GM23248 (cell line): ENCODE data around the gene BTNL9. TPM values are rescaled to one million over a fixed set of nuclear protein-coding genes. Genes with fewer than 3 reads are reported as not detected.

Experiments
- DNase-seq: peaks from one replicate; pipeline ENCODE4 v3.0.0-alpha.2; 2015
- H2AFZ ChIP-seq: fragments of 200-600 bp; sonication (generic); 2 replicates; pipeline ENCODE4 v1.6.1; 2016; ENCODE audit warnings: antibody characterized with exemption
- H3F3A ChIP-seq: fragments of 200-600 bp; sonication (generic); 2 replicates; pipeline ENCODE4 v1.6.1; 2016; ENCODE audit warnings: mild to moderate bottlenecking, antibody characterized with exemption, mixed run types; ENCODE audit not compliant: insufficient read depth
- H3K27ac ChIP-seq: fragments of 200-600 bp; sonication (generic); 2 replicates; pipeline ENCODE4 v1.5.1; 2016; ENCODE audit warnings: mild to moderate bottlenecking
- H3K27me3 ChIP-seq: fragments of 200-600 bp; sonication (generic); replicated peaks from 2 replicates; pipeline ENCODE4 v1.6.1; 2016; ENCODE audit warnings: mild to moderate bottlenecking; ENCODE audit not compliant: insufficient read depth
- H3K36me3 ChIP-seq: fragments of 200-600 bp; sonication (generic); 2 replicates; pipeline ENCODE4 v1.6.1; 2016; ENCODE audit warnings: low read depth, mild to moderate bottlenecking
- H3K4me1 ChIP-seq: fragments of 200-600 bp; sonication (generic); 2 replicates; pipeline ENCODE4 v1.6.1; 2016; ENCODE audit warnings: mild to moderate bottlenecking; ENCODE audit not compliant: insufficient read depth
- H3K4me2 ChIP-seq: fragments of 200-600 bp; sonication (generic); one replicate; pipeline ENCODE4 v1.6.1; 2016; ENCODE audit warnings: mild to moderate bottlenecking; ENCODE audit not compliant: unreplicated experiment
- H3K4me3 ChIP-seq: fragments of 200-600 bp; sonication (generic); 2 replicates; pipeline ENCODE4 v1.5.1; 2016; ENCODE audit warnings: mild to moderate bottlenecking
- H3K79me2 ChIP-seq: fragments of 200-600 bp; sonication (generic); 2 replicates; pipeline ENCODE4 v1.6.1; 2016; ENCODE audit warnings: mild to moderate bottlenecking; ENCODE audit not compliant: insufficient read depth
- H3K9ac ChIP-seq: fragments of 200-600 bp; sonication (generic); 2 replicates; pipeline ENCODE4 v1.6.1; 2016; ENCODE audit warnings: mild to moderate bottlenecking
- H3K9me2 ChIP-seq: fragments of 200-600 bp; sonication (generic); 2 replicates; pipeline ENCODE4 v1.6.1; 2016; ENCODE audit warnings: mixed run types, mild to moderate bottlenecking, moderate library complexity; ENCODE audit not compliant: insufficient read depth
- H3K9me3 ChIP-seq: fragments of 200-600 bp; sonication (generic); one replicate; pipeline ENCODE4 v1.6.1; 2017; ENCODE audit warnings: low read depth
- H4K20me1 ChIP-seq: fragments of 200-600 bp; sonication (generic); 2 replicates; pipeline ENCODE4 v1.6.0; 2016; ENCODE audit not compliant: insufficient read depth
- EZH2 ChIP-seq: fragments of 200-600 bp; sonication (generic); IDR thresholded peaks from 2 replicates; pipeline ENCODE4 v1.6.1; 2018; ENCODE audit warnings: antibody characterized with exemption, mild to moderate bottlenecking; ENCODE audit not compliant: insufficient read depth, poor library complexity, severe bottlenecking
- EZH2phosphoT487 ChIP-seq: fragments of 200-600 bp; sonication (generic); IDR thresholded peaks from 2 replicates; pipeline ENCODE4 v1.6.1; 2018; ENCODE audit warnings: antibody characterized with exemption, moderate library complexity, mild to moderate bottlenecking, low read depth; ENCODE audit not compliant: insufficient read depth
- WGBS, 2 experiments: methylation state at CpG; one replicate each; pipeline ENCODE4 v1.1.6; 2015 to 2017; ENCODE audit warnings: low lambda C conversion rate in 2 of 2, low coverage in 1 of 2; ENCODE audit errors: missing lambda C conversion rate in 2 of 2; 5-methylcytosine and 5-hydroxymethylcytosine counted together
- in situ Hi-C: fragments of 300-500 bp; cut with MboI; formaldehyde crosslinking; loops from 2 replicates; pipeline ENCODE4 v1.15.0; 2020
- polyA plus RNA-seq: library from polyadenylated mRNA; unstranded; fragments of >200 nt; fragmentation: Nextera tagmentation; extraction: Ambion mirVana; gene quantifications from 2 replicates; pipeline ENCODE4 v1.2.1, GENCODE V29; 2016
- total RNA-seq: library from RNA; depleted of rRNA; stranded (reverse); fragments of >200 nt; shearing (Covaris generic); gene quantifications from 2 replicates; pipeline ENCODE4 v1.2.3, GENCODE V29; 2014

Gene BTNL9
- total and polyA plus RNA-seq, 2 experiments from 2014 or later, result not detected

DNA sequence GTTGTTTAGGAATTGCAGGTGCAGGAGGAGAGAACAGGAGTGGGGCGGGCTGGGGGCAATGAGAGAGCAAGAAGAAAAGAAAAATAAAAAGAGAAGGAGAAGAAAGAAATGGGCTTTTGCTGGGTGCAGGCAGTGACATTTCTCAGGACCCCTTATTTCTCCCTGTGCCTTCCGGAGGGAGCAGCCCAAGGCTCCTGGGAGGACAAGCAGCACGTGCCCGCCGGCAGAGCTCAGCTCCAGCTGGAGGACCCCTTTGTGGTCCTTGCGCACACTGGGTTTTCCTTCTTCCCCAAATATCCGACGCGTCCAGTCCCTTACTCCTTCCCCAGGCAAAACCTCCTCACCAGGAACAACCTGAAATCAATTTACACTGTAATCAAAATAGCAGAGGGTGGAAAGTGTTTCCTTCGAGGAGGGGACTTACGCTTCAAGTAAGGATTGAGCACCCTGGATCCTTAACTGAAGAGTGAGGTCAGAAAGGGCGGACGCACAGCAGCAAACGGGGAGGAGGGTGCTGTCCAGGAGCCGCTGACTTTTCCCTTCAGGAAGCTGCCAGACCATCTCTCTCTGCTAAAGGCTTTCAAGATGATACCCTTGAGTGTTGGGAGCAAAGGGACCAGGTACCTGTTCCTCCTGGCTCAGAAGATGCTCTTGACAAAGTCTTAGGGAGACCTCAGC is 2.1 kb downstream of the BTNL9 start:
- in situ Hi-C loops, result loop anchor here (25.0 kb wide), 3 partner anchors 105 to 905 kb away; no protein-coding TSS in a partner anchor
- Histone ChIP-seq H3K79me2 (no peaks in the 10 kb centered on the region), H3K27ac (no peak overlapping the region), H3K4me1 (no peaks in the 10 kb centered on the region), H4K20me1 (no peaks in the 10 kb centered on the region), H2AFZ (no peak overlapping the region), H3K27me3 (peaks cover 28% of the 10 kb centered on the region), H3K9ac (no peak overlapping the region), H3K4me3 (no peak overlapping the region), H3K36me3 (no peaks in the 10 kb centered on the region), H3K9me3 (no peaks in the 10 kb centered on the region), H3K9me2 (no peaks in the 10 kb centered on the region), H3F3A (no peaks in the 10 kb centered on the region), H3K4me2 (no peak overlapping the region)
- TF ChIP-seq EZH2 (no peak), EZH2phosphoT487 (no peak)
- no peak for DNase-seq
- WGBS, 2 experiments, result 20 to 21% methylated on average over 15 of the region's 15 CpGs

DNA sequence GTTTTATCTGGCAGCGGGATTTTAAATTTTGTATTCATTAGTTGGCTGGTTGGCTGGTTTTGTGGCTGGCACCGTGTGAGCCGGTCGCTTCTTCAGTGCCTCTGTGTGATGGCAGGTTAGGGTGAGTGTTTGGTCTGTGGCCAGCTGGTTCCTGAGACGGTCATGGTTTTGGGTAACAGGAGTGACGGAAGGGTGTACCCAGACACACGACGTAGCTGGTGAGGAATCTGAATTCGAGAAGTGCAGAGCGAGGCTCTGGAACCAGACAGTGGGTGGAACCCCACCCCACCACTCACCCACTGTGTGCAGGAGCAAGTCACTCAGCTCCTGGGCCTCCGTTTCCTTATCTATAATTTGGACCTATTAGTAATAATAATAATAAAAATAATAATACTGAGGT is 2.7 kb downstream of the BTNL9 start:
- no peaks in the 10 kb centered on the region for H3K9me3 ChIP-seq
- no peaks in the 10 kb centered on the region for H4K20me1 ChIP-seq
- WGBS, 2 experiments, result 43 to 46% methylated on average over 11 of the region's 11 CpGs
- no peak overlapping the region for H2AFZ ChIP-seq
- no peaks in the 10 kb centered on the region for H3K36me3 ChIP-seq
- in situ Hi-C loops, result loop anchor here (25.0 kb wide), 3 partner anchors 105 to 905 kb away; no protein-coding TSS in a partner anchor
- no peaks in the 10 kb centered on the region for H3K79me2 ChIP-seq
- no peak overlapping the region for H3K27ac ChIP-seq
- peaks cover 28% of the 10 kb centered on the region for H3K27me3 ChIP-seq
- H3F3A ChIP-seq, result no peaks in the 10 kb centered on the region
- no peak for TF ChIP-seq EZH2phosphoT487
- no peak for TF ChIP-seq EZH2
- no peak for DNase-seq
- H3K9ac ChIP-seq, result no peak overlapping the region
- no peaks in the 10 kb centered on the region for H3K4me1 ChIP-seq
- H3K4me2 ChIP-seq, result no peak overlapping the region
- H3K4me3 ChIP-seq, result no peak overlapping the region
- H3K9me2 ChIP-seq, result no peaks in the 10 kb centered on the region

DNA sequence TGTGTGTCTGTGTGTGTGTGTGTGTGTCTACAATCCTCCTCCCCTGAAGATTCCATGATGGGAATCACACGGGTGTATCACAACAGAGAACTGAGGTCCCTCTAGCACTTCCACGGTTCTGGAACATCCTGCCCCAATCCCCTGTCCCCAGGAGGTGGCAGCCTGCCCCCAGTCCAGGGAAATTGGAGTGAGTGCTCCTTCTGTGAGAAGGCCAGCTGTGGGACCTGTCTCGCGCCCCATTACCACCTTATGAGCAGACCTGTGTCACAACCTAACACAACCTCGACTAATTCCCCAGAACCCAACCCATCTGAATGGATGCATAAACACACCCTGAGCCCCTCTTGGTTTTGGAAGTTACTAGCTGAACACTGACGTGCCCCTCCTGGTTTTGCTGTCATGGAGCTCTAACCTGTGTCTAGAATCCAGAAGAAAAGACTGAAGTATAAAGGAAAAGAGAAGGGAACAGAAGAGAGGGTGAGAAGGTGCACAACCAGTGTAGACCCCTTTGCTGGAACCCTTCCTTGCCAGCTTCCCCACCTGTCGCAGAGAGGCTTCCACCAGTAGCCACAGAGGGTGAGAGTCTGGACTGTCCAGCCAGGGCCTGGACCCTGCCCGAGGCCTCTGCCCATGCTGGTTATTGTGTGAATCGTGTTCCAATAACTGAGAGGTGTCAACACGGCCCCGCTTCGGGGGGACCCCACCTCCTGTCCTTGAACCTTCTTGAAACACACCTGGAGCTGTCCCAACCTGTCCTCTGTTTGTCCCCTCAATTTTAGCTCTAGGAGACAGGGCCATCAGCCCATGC is 3.4 kb downstream of the BTNL9 start:
- Histone ChIP-seq H3K4me2 (no peak overlapping the region), H3K9me3 (no peaks in the 10 kb centered on the region), H3K9ac (no peak overlapping the region), H3K36me3 (no peaks in the 10 kb centered on the region), H3K27me3 (peaks cover 27% of the 10 kb centered on the region), H3F3A (no peaks in the 10 kb centered on the region), H4K20me1 (no peaks in the 10 kb centered on the region), H3K79me2 (no peaks in the 10 kb centered on the region), H3K4me1 (no peaks in the 10 kb centered on the region), H2AFZ (no peak overlapping the region), H3K9me2 (no peaks in the 10 kb centered on the region), H3K4me3 (no peak overlapping the region), H3K27ac (no peak overlapping the region)
- WGBS, 2 experiments, result 43 to 48% methylated on average over 12 of the region's 12 CpGs
- no peak for DNase-seq
- no peak for TF ChIP-seq EZH2phosphoT487
- no peak for TF ChIP-seq EZH2
- in situ Hi-C loops, result loop anchor here (25.0 kb wide), 3 partner anchors 106 to 906 kb away; no protein-coding TSS in a partner anchor

GRCh38 chr5:181044093-181044599 is 4.1 kb downstream of the BTNL9 start:
- in situ Hi-C loops, result loop anchor here (25.0 kb wide), 3 partner anchors 107 to 907 kb away; no protein-coding TSS in a partner anchor
- Histone ChIP-seq H4K20me1 (no peaks in the 10 kb centered on the region), H3F3A (no peaks in the 10 kb centered on the region), H3K79me2 (no peaks in the 10 kb centered on the region), H3K27me3 (peaks cover 24% of the 10 kb centered on the region), H3K9ac (no peak overlapping the region), H3K9me2 (no peaks in the 10 kb centered on the region), H3K27ac (no peak overlapping the region), H3K4me2 (no peak overlapping the region), H3K36me3 (no peaks in the 10 kb centered on the region), H2AFZ (no peak overlapping the region), H3K4me3 (no peak overlapping the region), H3K4me1 (no peaks in the 10 kb centered on the region), H3K9me3 (no peaks in the 10 kb centered on the region)
- WGBS, 2 experiments, result 41 to 55% methylated on average over 10 of the region's 10 CpGs
- TF ChIP-seq EZH2phosphoT487 (no peak), EZH2 (no peak)
- DNase-seq, result no peak
